COR-L47 (cell line): ENCODE results near the gene FLT1.

Source experiments
- DNase-seq: peaks from one replicate; lab custom pipeline; 2025; lab: John Stamatoyannopoulos, UW

FLT1 gene

GRCh38 chr13:28457521-28457920 is 37.4 kb downstream of the FLT1 start:
- DNase-seq, result no peak

- DNase-seq, result no peak
These were observed 39.2 kb downstream of the FLT1 start for GRCh38 chr13:28455580-28456194.

GRCh38 chr13:28452755-28453154 is 42.2 kb downstream of the FLT1 start:
- DNase-seq, result no peak

- DNase-seq, result no peak
These were observed 43.3 kb downstream of the FLT1 start for GRCh38 chr13:28451482-28452217.

GRCh38 chr13:28449826-28450773 is 44.8 kb downstream of the FLT1 start:
- no peak for DNase-seq

GRCh38 chr13:28448651-28449358 is 46.1 kb downstream of the FLT1 start:
- DNase-seq, result no peak

- no peak for DNase-seq
These were observed 46.9 kb downstream of the FLT1 start for GRCh38 chr13:28447989-28448388.

- no peak for DNase-seq
These were observed 47.7 kb downstream of the FLT1 start for GRCh38 chr13:28447206-28447605.

GRCh38 chr13:28442839-28443238 is 52.1 kb downstream of the FLT1 start:
- DNase-seq, result no peak

- no peak for DNase-seq
These were observed 53.4 kb downstream of the FLT1 start for GRCh38 chr13:28441529-28441928.

GRCh38 chr13:28440774-28441504 is 54.0 kb downstream of the FLT1 start:
- DNase-seq, result no peak

GRCh38 chr13:28438598-28439334 is 56.2 kb downstream of the FLT1 start:
- DNase-seq, result no peak

- DNase-seq, result no peak
These were observed 56.9 kb downstream of the FLT1 start for GRCh38 chr13:28438067-28438466.

- DNase-seq, result no peak
These were observed 59.0 kb downstream of the FLT1 start for GRCh38 chr13:28435917-28436316.

GRCh38 chr13:28434926-28435325 is 60.0 kb downstream of the FLT1 start:
- no peak for DNase-seq

GRCh38 chr13:28432816-28433560 is 61.9 kb downstream of the FLT1 start:
- DNase-seq, result no peak

GRCh38 chr13:28429685-28430290 is 65.1 kb downstream of the FLT1 start:
- no peak for DNase-seq

- no peak for DNase-seq
These were observed 65.8 kb downstream of the FLT1 start for GRCh38 chr13:28429096-28429495.

- no peak for DNase-seq
These were observed 68.5 kb downstream of the FLT1 start for GRCh38 chr13:28426381-28426780.
